PC-3 (cell line): ENCODE data around the gene FARS2. TPM values are rescaled to one million over a fixed set of nuclear protein-coding genes. Genes with fewer than 3 reads are reported as not detected.
A peak's percentile ranks its signal among the peaks of the same experiment; 100 is the strongest.

Source experiments
- ATAC-seq: fragments of 200-7000 bp; cut with Tn5 transposase; 2 replicates; pipeline ENCODE4 v1.9.1; 2020; ENCODE audit warnings: mild to moderate bottlenecking, moderate library complexity
- BruUV-seq: library from RNA; stranded (reverse); fragments of 400-500 nt; replicated peaks from 2 replicates; lab custom pipeline; 2021; lab: Mats Ljungman, UMichigan
- CTCF ChIA-PET: fragments of 300-600 bp; sonication (Branson Sonifier 250); formaldehyde crosslinking; loops from one replicate; lab custom pipeline; 2022; ENCODE audit warnings: antibody characterized with exemption; lab: Charles Lee
- POLR2A ChIA-PET: fragments of 300-600 bp; sonication (Branson Sonifier 250); formaldehyde crosslinking; loops from one replicate; lab custom pipeline; 2022; ENCODE audit warnings: antibody characterized with exemption; ENCODE audit not compliant: unreplicated experiment; lab: Charles Lee
- DNase-seq: peaks from one replicate; pipeline ENCODE4 v3.0.0-alpha.2; 2015
- H2AFZ ChIP-seq: fragments of 300-600 bp; sonication (generic); 2 replicates; pipeline ENCODE4 v1.6.0; 2016; ENCODE audit warnings: antibody characterized with exemption, low read length
- H3F3A ChIP-seq: fragments of 300-600 bp; sonication (generic); one replicate; pipeline ENCODE4 v1.6.0; 2017; ENCODE audit warnings: antibody characterized with exemption, low read length, control low read depth, mild to moderate bottlenecking; ENCODE audit not compliant: unreplicated experiment
- H3K27ac ChIP-seq: fragments of 300-600 bp; sonication (generic); 2 replicates; pipeline ENCODE4 v1.5.1; 2016; ENCODE audit warnings: mild to moderate bottlenecking, low read length
- H3K27me3 ChIP-seq: fragments of 300-600 bp; sonication (generic); 2 replicates; pipeline ENCODE4 v1.6.1; 2016; ENCODE audit warnings: low read length, mixed read lengths
- H3K36me3 ChIP-seq: fragments of 300-600 bp; sonication (generic); 2 replicates; pipeline ENCODE4 v1.6.1; 2016; ENCODE audit warnings: low read depth, mixed run types, low read length, mixed read lengths
- H3K4me1 ChIP-seq: fragments of 300-600 bp; sonication (generic); 2 replicates; pipeline ENCODE4 v1.5.1; 2016; ENCODE audit warnings: low read length; ENCODE audit not compliant: insufficient read depth
- H3K4me2 ChIP-seq: fragments of 300-600 bp; sonication (generic); 2 replicates; pipeline ENCODE4 v1.6.0; 2016; ENCODE audit warnings: low read length
- H3K4me3 ChIP-seq: fragments of 300-600 bp; sonication (generic); 2 replicates; pipeline ENCODE4 v1.5.1; 2016; ENCODE audit warnings: mild to moderate bottlenecking, low read length, mixed read lengths
- H3K79me2 ChIP-seq: fragments of 300-600 bp; sonication (generic); 2 replicates; pipeline ENCODE4 v1.6.1; 2017; ENCODE audit warnings: low read length, mixed read lengths
- H3K9ac ChIP-seq: fragments of 300-600 bp; sonication (generic); 2 replicates; pipeline ENCODE4 v1.6.0; 2016; ENCODE audit warnings: mild to moderate bottlenecking, low read length
- H3K9me2 ChIP-seq: fragments of 300-600 bp; sonication (generic); replicated peaks from 2 replicates; pipeline ENCODE4 v1.6.1; 2016; ENCODE audit warnings: mixed run types, low read length, mixed read lengths
- H3K9me3 ChIP-seq: fragments of 300-600 bp; sonication (generic); 2 replicates; pipeline ENCODE4 v1.6.1; 2016; ENCODE audit warnings: low read length, mixed read lengths
- H4K20me1 ChIP-seq: fragments of 300-600 bp; sonication (generic); 2 replicates; pipeline ENCODE4 v1.6.1; 2016; ENCODE audit warnings: low read length, mixed read lengths
- EZH2 ChIP-seq: fragments of 300-600 bp; sonication (generic); IDR thresholded peaks from one replicate; pipeline ENCODE4 v1.6.1; 2017; ENCODE audit warnings: antibody characterized with exemption, mild to moderate bottlenecking, low read length; ENCODE audit not compliant: unreplicated experiment
- EZH2phosphoT487 ChIP-seq: fragments of 300-600 bp; sonication (generic); IDR thresholded peaks from 2 replicates; pipeline ENCODE4 v1.6.1; 2018; ENCODE audit warnings: mild to moderate bottlenecking, antibody characterized with exemption, low read length, borderline replicate concordance
- intact Hi-C: fragments of 100-400 bp; cut with micrococcal nuclease; formaldehyde crosslinking; loops from 2 replicates; pipeline ENCODE4 v1.9.0; 2023
- total RNA-seq: library from RNA; depleted of rRNA; stranded (reverse); fragments of >200 nt; gene quantifications from 2 replicates; pipeline ENCODE4 v1.2.3, GENCODE V29; 2014
- TF ChIP-seq, protein P1 (sequence below): fragments of 300-600 bp; sonication (generic); conservative IDR thresholded peaks from 2 replicates; pipeline ENCODE4 v1.5.1; 2017; ENCODE audit warnings: antibody characterized with exemption, low read depth, mild to moderate bottlenecking, low read length

FARS2 gene
- total RNA-seq, 1 experiment from 2014 or later, result 23.0 TPM

DNA sequence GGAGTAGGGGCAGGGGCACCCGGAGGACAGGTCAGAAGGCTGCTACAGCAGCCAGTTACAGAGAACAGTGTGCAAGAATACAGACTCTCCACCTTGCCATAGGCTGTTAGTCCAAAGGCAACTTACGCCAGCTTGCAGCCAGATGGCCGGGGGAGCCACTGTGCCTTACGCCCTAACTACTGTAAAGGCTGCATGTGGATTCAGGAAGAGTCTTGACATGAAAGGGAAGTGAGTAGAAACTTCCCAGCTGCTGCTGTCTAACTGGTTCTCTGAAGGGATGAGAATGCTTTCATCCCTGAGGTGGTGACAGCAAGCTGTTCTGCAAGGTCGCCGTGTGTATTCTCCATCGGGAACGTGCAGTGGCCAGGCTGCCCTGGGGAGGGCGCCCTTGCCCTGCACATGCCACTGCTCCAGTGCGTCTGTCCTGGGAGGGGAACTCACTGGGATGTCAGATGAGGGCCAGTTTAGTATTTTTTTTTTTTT lies 46.7 kb upstream of the FARS2 start:
- POLR2A ChIA-PET, result no interaction called here
- Histone ChIP-seq H3K4me1 (peaks cover 17% of the 10 kb centered on the region), H3K27ac (peak overlapping the region; percentile 16), H3K4me2 (no peak overlapping the region; the same call in 1 of the 2 replicates), H3F3A (no peaks in the 10 kb centered on the region), H3K79me2 (no peaks in the 10 kb centered on the region), H3K27me3 (no peaks in the 10 kb centered on the region), H3K9me3 (no peaks in the 10 kb centered on the region), H3K4me3 (no peak overlapping the region), H3K9me2 (no peaks in the 10 kb centered on the region), H2AFZ (no peak overlapping the region), H4K20me1 (no peaks in the 10 kb centered on the region), H3K36me3 (peaks cover 6% of the 10 kb centered on the region; the same call in 1 of the 2 replicates), H3K9ac (no peak overlapping the region)
- DNase-seq, result peak; percentile 58
- intact Hi-C loops, result loop anchor here (1.0 to 2.0 kb wide), 3 partner anchors 47 to 188 kb away; partner anchors contain the start of gene FARS2
- peak; percentile 69 for ATAC-seq
- no peak for TF ChIP-seq EZH2
- TF ChIP-seq EZH2phosphoT487, result no peak
- TF ChIP-seq, protein P1, sequence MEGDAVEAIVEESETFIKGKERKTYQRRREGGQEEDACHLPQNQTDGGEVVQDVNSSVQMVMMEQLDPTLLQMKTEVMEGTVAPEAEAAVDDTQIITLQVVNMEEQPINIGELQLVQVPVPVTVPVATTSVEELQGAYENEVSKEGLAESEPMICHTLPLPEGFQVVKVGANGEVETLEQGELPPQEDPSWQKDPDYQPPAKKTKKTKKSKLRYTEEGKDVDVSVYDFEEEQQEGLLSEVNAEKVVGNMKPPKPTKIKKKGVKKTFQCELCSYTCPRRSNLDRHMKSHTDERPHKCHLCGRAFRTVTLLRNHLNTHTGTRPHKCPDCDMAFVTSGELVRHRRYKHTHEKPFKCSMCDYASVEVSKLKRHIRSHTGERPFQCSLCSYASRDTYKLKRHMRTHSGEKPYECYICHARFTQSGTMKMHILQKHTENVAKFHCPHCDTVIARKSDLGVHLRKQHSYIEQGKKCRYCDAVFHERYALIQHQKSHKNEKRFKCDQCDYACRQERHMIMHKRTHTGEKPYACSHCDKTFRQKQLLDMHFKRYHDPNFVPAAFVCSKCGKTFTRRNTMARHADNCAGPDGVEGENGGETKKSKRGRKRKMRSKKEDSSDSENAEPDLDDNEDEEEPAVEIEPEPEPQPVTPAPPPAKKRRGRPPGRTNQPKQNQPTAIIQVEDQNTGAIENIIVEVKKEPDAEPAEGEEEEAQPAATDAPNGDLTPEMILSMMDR, result peak; percentile 87
- CTCF ChIA-PET, result interaction anchor here (0.6 to 1.4 kb wide), 3 partner anchors 71 to 470 kb away, joined by 4 to 9 read pairs (median 6); no protein-coding TSS in a partner anchor
- no TSS peak for BruUV-seq

DNA sequence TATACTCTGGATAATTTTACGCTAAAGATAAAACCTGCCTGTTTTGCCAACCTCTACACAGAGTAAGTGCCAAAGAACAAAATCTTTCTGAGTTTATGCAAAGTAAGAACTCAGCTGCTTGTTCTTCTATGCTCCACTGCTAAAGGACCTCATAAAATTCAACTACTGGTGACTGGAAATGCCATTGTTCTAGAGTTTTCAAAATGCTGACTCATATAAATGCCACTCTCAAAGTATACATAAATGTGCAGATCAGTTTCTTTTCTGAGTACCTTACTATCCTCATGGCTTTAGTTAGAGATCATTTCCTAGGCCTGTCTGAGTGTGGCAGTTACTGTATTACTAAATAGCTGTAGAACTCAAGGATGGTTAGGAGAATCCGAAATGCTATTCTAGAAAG lies 46.2 kb upstream of the FARS2 start:
- POLR2A ChIA-PET, result no interaction called here
- H2AFZ ChIP-seq, result no peak overlapping the region
- peak; percentile 88 for ATAC-seq
- H3K9ac ChIP-seq, result no peak overlapping the region
- TF ChIP-seq, protein P1, result no peak
- TF ChIP-seq EZH2, result no peak
- H3K4me2 ChIP-seq, result peak overlapping the region; percentile 3; the same call in 1 of the 2 replicates
- H3K9me2 ChIP-seq, result no peaks in the 10 kb centered on the region
- intact Hi-C loops, result loop anchor here (1.0 to 2.0 kb wide), 3 partner anchors 46 to 188 kb away; partner anchors contain the start of gene FARS2
- CTCF ChIA-PET, result no interaction called here
- H3K4me3 ChIP-seq, result no peak overlapping the region
- H4K20me1 ChIP-seq, result no peaks in the 10 kb centered on the region
- H3K27me3 ChIP-seq, result no peaks in the 10 kb centered on the region
- H3K36me3 ChIP-seq, result peaks cover 6% of the 10 kb centered on the region; the same call in 1 of the 2 replicates
- H3K4me1 ChIP-seq, result peaks cover 17% of the 10 kb centered on the region
- peak; percentile 56 for DNase-seq
- no TSS peak for BruUV-seq
- H3K9me3 ChIP-seq, result no peaks in the 10 kb centered on the region
- no peaks in the 10 kb centered on the region for H3F3A ChIP-seq
- H3K27ac ChIP-seq, result peak overlapping the region; percentile 16
- no peaks in the 10 kb centered on the region for H3K79me2 ChIP-seq

DNA sequence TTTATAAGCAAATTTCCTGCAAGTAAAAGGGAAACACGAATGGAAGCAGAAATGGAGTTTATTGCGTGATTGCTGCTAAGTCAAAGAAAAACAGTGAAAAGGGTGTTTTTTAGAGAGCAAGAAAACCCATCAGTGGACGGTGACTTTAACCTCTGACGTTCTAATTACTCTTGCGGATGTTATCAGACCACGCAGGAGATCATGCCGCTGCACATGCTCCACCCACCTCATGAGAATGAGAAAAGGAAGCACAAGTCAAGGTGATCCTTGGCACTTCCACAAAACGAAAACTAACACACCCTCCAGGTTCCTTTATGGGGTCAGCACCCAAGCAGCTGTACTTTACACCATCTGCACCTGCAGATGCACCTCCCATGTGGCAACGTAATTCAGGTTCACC lies 45.5 kb upstream of the FARS2 start:
- Histone ChIP-seq H3K9me3 (no peaks in the 10 kb centered on the region), H3K79me2 (no peaks in the 10 kb centered on the region), H2AFZ (no peak overlapping the region), H3K4me1 (peaks cover 17% of the 10 kb centered on the region), H3K9me2 (no peaks in the 10 kb centered on the region), H3F3A (no peaks in the 10 kb centered on the region), H3K27me3 (no peaks in the 10 kb centered on the region), H4K20me1 (no peaks in the 10 kb centered on the region), H3K9ac (no peak overlapping the region), H3K4me2 (no peak overlapping the region), H3K36me3 (peaks cover 6% of the 10 kb centered on the region; the same call in 1 of the 2 replicates), H3K4me3 (no peak overlapping the region), H3K27ac (peak overlapping the region; percentile 16; the same call in 1 of the 2 replicates)
- no peak for TF ChIP-seq EZH2
- no peak for TF ChIP-seq EZH2phosphoT487
- TF ChIP-seq, protein P1, result no peak
- no TSS peak for BruUV-seq
- CTCF ChIA-PET, result no interaction called here
- POLR2A ChIA-PET, result no interaction called here
- DNase-seq (no peak), ATAC-seq (no peak)
- intact Hi-C loops, result loop anchor here (1.0 to 2.0 kb wide), 3 partner anchors 46 to 187 kb away; partner anchors contain the start of gene FARS2
